NCI-H146 treated with DMSO at 0.1 percent for 48 hours (cell line): Measurements from ENCODE around the gene ADAMTS6.
"Not testable (repeated sequence)": the region's sequence is repeated elsewhere in the genome, so short reads cannot be mapped to it uniquely, and the experiment has no call there.

Source experiments
- DNase-seq: peaks from one replicate; lab custom pipeline; 2025; ENCODE audit not compliant: unreplicated experiment; lab: John Stamatoyannopoulos, UW

The ADAMTS6 gene

DNA sequence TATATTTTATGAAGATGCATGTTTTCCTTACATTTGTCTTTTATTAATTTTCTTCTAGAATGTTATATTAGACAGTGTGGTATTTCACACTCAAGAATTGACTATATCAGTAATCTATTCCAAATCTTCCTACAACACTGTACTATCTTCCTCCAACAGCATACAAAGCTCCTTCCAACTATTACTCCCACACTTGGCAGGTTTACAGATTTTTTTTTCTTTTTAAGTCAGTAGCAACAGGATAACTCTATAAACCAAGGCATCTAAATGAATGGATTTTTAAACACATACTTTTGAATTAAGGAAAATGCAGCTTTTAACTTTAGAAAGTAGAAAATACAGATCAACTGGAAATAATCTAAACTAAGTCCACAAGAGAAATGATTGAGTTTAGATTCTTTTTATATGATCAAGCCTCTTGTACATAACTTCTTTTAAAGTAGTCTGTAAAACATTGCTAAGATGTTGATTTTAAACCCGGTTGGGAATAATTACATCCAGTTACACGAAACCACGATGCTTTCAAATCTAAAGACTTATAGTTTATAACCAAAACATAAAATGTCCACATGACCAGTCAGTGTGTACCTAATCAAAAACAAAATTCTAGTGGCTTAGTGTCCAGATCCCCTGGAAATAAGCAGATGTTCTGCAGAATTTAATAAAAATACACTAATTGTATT, 281.6 kb downstream of the ADAMTS6 start:
- no peak for DNase-seq

DNA sequence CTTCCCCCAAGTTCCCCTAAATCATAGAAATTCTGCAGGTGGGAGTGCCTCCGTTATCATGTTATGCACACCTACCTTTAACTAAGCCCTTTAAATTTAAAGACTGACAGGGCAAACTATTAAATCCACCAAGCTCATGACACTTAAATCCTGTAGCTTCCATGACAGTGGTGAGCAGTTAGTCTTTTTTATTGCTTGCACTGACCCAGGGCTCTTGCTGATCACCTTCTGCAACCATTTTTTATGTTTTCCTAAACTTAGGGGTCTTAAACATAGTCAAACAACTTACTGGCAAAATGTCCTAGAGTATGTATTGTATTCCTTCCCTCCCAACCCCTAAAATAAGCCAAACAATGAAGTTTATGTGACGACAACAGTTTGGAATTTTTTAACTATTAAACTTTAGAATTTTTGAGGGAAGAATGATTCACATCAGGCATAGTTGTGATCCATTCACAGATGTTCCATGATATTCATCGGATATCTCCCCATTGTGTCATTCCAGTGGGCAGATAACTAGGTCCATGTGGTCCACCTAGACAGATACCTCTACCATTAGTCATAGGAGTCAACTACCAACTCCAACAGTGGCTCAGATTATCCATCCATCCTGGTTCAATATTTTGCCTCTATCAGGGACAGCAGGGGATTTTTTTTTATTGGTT, 283.1 kb downstream of the ADAMTS6 start:
- DNase-seq: no peak

DNA sequence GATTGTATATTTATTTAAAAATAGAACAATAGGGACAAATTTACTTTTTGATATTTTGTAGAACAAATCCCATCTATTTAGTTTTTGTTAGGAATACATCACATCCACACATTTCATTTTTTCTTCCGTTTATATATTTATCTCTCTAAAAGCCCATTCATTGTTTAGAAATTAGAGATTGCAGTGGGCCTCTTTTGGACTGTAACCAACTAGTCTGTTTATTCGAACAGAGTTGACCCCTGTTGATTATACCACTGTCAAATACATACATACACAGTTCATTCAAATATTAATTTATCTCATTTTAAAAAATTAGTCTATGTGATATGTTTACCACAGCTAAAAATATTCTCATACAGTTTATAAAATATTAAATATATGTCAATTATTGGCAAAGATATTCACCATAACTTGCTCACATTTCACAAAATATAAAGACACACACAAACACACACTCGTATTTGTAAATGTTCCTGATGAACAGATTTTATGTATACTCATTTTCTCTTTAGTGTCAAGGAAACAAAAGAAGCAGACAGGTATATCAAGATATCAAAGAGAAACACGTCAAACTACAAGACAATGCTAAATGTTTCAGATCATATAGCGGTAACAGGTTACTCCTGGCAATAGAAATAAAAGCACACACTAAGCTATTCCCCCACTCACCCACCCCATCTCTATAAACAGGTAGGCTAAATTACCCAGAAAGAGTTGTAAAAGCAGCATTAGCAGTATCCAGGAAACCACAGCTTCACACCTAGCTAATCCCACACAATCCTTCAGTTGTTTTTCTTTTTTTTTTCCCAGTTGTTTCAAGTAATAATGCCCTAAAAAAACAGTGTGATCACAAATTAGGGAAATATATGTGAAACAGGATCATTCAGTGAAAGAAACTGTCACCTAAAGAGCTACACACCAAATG, 283.9 kb downstream of the ADAMTS6 start:
- DNase-seq: no peak

DNA sequence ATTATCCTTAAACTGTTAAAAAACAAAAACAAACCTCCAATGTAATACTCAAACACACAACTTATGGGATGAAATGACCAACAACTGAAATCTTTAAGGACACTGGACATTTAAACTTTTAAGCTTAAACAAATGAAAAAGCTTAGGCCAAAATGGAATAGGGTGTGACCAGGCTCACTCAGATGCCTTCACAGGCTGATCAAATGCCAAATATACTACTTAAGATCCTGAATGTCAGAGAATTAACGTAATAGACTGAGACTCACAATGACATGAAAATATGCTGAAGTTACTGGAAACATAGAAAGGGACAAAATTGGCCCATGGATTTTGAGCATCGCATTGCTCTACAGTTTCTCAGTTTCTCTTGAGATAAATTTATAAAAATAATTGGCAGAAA, 286.8 kb downstream of the ADAMTS6 start:
- no peak for DNase-seq

GRCh38 chr5:65192331-65192730, 289.4 kb downstream of the ADAMTS6 start:
- no peak for DNase-seq

- DNase-seq: no peak
Observed at GRCh38 chr5:65191554-65192135, 290.1 kb downstream of the ADAMTS6 start.

DNA sequence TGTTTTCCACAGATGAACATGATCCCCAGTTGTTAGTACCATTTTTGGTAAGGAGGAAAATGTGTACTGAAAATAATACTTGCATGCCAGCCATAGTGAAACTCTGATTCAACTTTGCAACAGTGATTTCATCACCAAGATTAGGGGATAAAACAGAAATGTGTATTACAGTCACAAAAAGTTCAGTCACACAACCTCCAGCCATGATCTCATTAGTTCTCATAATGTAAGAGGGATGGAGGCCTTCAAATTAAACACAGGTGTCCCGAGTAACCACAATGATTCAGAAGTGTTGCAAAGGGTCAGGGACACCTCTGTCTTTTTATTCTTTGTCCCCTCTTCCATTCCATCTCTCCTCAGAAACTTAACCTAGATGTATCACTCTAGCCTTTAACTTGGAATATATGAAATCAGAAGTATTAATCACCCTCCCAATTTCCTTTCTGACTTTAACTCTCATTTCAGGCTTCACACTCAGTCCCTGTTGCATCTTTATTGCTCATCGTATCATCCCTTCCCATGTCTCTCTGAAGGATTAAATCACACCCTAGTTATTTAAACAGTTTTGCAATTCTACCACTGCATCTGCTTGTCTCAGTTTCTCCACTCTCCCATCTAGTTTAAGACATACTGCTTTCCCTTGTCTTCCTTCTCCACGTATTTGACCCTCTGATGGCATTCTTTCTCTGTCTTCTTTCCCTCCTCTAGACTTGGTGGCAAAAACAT, 291.2 kb downstream of the ADAMTS6 start:
- no peak for DNase-seq

DNA sequence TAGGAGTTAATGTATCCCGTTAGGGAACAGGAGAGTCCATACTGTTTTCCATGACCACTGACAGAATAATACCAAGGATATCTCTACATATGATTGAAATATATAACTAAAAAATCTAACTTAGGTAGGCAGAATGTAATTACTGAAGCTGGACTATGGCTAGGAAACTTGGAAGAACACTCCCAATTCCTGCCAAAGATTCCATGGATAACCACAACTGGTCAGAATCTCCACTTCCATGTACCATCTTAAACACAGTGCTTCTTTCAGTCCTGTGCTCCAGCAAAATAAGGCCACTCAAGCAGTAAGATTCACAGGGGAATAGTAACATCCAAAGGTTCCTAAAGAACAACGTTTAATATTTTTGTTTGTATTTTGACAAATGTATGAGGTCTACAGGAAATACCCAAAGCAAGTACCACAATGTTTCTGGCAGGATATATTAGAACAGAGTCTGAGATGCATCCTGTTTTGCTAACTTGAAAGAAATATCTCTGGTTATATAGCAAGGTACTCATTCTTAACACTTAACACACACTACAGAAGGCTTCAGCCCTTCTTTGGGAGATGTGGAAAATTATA, 295.0 kb downstream of the ADAMTS6 start:
- DNase-seq: no peak

- no peak for DNase-seq
Observed at GRCh38 chr5:65185468-65185867, 296.3 kb downstream of the ADAMTS6 start.

- no peak for DNase-seq
Observed at GRCh38 chr5:65184780-65185179, 296.9 kb downstream of the ADAMTS6 start.

GRCh38 chr5:65174231-65174630, 307.5 kb downstream of the ADAMTS6 start:
- not testable (repeated sequence) for DNase-seq

DNA sequence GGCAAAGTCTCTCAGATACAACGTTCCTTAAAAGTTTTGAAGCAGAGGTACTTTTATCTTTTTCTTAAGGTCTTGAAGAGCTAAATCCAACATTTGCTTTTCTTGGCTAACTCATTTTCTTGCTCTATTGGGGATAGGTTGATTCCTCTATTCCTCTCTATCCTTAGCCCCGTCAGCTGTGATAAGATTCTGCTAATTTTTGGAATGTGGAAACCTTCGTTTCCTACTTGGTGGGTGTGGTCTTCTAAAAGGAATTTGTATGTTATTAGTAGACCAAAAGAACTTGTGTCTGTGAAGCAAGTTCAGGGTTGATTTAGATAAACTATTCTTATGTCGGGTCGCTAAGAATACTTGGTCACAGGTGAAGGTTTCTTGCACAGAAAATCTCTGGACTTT, 308.6 kb downstream of the ADAMTS6 start:
- DNase-seq: no peak

GRCh38 chr5:65172486-65173129, 309.1 kb downstream of the ADAMTS6 start:
- no peak for DNase-seq

DNA sequence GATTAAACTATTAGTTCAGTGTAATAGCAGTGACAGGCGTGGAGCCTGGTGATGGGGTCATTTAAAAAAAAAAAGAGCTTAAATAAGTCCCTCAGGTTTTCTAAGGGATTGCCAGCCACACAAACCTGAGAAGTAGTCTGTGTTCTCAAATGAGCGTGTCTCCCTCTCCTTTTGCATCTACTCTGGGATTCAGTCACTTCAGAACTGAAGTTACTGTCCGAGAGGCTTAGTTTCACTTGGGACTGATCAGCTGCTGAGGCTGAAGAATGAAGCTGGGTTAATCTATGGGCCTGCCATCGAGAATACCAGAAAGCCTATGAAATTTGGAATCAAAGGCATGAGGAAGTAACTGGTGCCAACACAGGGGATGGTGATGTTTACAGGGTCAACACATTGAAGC, 310.1 kb downstream of the ADAMTS6 start:
- DNase-seq: no peak

DNA sequence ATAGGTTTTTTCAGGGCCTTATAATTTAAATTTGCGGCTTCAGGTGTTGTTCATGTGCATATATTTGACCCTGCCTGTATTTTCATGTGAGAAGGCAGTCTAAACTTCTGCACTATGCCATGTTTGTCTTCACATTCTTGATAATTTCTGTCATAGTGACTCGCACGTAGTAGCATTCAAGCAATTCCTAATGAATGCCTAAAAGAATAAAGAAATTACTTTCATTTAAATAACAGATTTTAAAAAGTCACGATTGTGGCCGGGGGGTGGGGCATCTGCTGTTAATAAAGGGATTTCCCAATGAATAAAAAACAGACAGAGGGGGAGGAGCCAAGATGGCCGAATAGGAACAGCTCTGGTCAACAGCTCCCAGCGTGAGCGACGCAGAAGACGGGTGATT, 318.0 kb downstream of the ADAMTS6 start:
- no peak for DNase-seq

DNA sequence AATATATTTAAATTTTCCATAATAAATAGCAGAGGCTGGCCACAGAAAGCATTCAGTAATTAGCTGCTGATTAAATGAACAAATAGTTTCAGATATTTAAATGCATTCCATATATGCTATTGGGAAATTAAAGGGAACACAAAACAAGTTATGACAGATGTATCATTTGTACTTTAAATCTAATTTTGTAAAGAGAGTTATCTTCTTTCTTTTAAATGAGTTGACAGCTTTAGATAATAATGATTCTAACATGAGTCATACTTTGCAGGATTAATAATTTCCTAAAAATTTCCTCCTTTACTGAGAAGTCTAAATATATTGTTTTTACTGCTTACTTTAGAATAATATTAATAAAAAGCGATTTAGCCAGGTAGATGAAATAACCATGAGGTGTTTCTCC, 320.1 kb downstream of the ADAMTS6 start:
- no peak for DNase-seq

DNA sequence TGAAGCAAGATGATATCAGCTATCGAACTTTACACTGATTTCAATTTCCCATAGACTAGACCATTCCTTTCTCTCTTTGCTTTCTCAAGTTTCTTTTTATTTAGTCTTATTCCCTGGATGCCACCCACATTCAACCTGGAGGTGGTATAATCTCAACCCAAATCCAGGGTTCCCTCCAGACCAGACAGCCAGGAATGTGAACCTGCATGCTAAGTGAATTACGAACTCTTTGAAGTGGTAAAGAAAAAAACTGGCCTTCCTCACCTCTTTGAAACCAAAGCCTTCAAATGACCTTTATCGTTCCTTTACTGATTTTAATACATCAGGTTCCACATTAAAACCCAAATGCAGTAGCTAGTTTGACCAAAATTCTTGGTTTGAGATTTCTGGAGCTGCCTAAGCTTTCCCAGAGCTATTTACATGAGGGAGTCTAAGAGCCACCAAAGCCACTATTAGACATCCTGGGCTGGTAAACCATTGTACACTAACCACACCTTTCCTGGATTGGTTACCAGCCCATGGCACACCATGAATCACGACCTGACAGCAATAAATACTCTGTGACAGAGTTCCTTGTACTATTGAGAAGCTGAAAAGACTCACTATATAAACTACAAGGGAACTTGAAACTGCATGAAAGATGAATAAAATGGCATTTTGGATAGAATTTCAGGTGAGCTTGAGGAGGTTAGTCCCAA, 323.7 kb downstream of the ADAMTS6 start:
- DNase-seq: no peak

DNA sequence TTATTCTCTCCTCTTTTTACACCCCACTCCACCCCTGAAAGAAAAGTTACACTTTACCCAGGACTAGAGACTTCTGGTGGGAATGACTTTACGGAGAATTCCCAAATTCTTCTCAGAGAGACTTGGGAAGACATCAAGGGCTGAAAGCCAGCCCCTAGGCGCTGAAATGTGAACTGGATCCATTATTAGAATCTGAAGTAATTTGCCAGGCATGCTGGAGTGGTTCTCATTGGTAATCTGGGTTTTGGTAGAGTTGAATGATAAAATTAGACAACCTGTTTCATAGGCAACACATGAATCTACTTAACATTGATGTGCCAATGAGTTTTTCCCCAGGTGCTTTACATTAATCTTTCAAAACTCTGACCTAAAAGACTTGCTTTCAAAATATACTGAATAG, 324.8 kb downstream of the ADAMTS6 start:
- DNase-seq: no peak

- no peak for DNase-seq
Observed at GRCh38 chr5:65152131-65152530, 329.6 kb downstream of the ADAMTS6 start.
